PC-9 (cell line): Measurements from ENCODE around the gene STK38L.

Source experiments
- EZH2 ChIP-seq: fragments of 200-600 bp; sonication (generic); IDR thresholded peaks from 2 replicates; pipeline ENCODE4 v1.8.0; 2017; ENCODE audit warnings: antibody characterized with exemption, low read depth
- TF ChIP-seq, protein P1 (sequence below): fragments of 200-600 bp; sonication (generic); conservative IDR thresholded peaks from 2 replicates; pipeline ENCODE4 v1.6.1; 2017; ENCODE audit warnings: mixed run types, antibody characterized with exemption, mild to moderate bottlenecking, moderate library complexity

DNA sequence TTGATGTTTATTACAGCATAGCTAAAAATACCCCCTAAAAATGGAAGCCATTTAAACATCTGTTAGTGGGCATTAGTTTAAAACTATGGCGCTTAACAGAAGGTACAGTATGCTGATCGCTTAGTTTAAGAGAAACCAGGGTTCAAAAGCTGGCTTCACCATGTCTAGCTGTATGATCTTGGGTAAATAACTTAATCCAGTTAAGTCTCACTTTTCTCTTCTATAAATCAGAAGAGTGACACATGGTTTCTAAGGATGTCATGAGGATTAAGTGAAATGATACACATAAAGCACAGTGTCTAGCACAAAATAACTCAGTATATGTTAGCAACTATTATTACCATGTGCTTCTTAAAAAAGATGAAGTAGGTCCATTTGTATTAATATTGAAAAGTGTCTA lies 38.7 kb downstream of the STK38L start:
- TF ChIP-seq, protein P1, sequence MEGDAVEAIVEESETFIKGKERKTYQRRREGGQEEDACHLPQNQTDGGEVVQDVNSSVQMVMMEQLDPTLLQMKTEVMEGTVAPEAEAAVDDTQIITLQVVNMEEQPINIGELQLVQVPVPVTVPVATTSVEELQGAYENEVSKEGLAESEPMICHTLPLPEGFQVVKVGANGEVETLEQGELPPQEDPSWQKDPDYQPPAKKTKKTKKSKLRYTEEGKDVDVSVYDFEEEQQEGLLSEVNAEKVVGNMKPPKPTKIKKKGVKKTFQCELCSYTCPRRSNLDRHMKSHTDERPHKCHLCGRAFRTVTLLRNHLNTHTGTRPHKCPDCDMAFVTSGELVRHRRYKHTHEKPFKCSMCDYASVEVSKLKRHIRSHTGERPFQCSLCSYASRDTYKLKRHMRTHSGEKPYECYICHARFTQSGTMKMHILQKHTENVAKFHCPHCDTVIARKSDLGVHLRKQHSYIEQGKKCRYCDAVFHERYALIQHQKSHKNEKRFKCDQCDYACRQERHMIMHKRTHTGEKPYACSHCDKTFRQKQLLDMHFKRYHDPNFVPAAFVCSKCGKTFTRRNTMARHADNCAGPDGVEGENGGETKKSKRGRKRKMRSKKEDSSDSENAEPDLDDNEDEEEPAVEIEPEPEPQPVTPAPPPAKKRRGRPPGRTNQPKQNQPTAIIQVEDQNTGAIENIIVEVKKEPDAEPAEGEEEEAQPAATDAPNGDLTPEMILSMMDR: no peak
- TF ChIP-seq EZH2: no peak
